HG03521 (cell line): ENCODE measurements around the gene SUGP2.
A peak's percentile ranks its signal among the peaks of the same experiment; 100 is the strongest.
"Not testable (repeated sequence)": the region's sequence is repeated elsewhere in the genome, so short reads cannot be mapped to it uniquely, and the experiment has no call there.

Experiments used
- ATAC-seq: cut with Tn5 transposase; IDR thresholded peaks from one replicate; pipeline ENCODE4 v1.9.1; 2021; ENCODE audit warnings: mild to moderate bottlenecking, moderate library complexity; ENCODE audit not compliant: unreplicated experiment

Gene SUGP2

DNA sequence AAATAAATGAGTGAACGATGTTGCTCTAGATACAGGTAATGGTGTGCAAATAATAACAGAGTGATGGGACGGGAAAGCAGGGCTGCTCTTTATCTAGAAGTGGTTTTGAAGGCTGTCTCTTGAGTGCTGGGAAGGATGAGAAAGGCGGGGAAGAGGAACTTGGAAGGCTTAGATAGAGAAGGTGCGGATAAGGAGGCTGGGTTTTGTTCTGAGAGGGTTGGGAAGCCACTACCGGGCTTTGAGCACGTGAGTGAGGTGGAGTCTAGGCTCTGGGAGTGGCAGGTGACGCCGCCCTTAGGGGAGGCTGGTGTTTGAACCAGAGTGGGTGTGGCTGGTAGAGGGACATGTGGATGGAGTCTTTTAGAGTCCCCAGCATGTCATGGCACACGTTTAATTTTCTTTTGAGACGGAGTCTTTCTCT, 897 bp upstream of the SUGP2 start:
- ATAC-seq, result no peak

- ATAC-seq, result no peak
Observed at GRCh38 chr19:19033176-19033425, 216 bp downstream of the SUGP2 start.

DNA sequence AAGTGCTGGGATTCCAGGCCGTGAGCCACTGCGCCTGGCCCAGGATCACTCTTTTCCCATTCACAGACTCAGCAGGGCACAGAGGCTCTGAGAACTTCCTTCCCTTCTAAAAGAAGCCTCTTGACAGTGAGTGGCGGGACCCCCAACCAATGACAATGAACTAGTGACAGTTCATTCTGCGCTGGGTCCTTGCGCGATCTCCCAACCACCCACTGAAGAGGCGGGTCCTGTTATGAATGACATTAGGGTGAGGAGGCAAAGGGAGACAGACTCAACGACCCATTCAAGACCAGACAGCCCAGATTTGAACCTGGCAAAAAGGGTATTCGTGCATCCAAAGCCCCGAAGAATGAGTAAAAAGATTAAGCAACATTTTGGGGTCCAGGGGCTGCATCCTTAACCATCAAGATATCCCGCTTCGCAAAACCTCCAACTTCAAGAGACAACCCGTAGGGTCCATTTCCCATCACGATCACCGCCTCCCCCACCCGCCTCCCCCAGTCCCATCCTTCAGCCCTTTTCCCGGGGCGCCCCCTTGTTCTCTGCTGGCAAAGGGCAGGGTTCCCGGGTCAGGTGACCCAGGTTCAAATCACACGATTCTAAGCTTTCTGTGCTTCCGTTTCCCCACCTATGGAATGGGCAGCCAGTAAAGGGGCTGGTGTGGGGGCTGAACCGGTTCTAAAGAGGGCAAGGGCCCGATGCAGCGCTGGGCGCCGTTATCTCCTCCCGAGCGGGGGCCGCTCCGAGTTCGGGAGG, 719 bp downstream of the SUGP2 start:
- peak; percentile 33 for ATAC-seq

GRCh38 chr19:19031891-19032290, 1.4 kb downstream of the SUGP2 start:
- no peak for ATAC-seq

DNA sequence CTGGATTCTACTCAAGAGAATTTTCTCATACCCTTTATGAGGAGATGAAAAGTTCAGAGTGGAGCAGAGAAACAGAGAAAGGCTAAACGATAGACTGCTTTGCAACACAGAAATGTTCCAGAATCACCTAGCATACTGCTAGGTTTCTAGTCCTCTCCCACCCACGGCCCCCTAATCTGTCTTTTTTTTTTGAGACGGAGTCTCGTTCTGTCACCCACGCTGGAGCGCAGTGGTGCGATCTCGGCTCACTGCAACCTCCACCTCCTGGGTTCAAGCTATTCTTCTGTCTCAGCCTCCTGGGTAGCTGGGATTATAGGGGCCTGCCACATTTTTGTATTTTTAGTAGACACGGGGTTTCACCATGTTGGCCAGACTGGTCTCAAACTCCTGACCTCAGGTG, 4.8 kb downstream of the SUGP2 start:
- ATAC-seq, result no peak

GRCh38 chr19:19027228-19027627, 6.1 kb downstream of the SUGP2 start:
- ATAC-seq, result no peak

DNA sequence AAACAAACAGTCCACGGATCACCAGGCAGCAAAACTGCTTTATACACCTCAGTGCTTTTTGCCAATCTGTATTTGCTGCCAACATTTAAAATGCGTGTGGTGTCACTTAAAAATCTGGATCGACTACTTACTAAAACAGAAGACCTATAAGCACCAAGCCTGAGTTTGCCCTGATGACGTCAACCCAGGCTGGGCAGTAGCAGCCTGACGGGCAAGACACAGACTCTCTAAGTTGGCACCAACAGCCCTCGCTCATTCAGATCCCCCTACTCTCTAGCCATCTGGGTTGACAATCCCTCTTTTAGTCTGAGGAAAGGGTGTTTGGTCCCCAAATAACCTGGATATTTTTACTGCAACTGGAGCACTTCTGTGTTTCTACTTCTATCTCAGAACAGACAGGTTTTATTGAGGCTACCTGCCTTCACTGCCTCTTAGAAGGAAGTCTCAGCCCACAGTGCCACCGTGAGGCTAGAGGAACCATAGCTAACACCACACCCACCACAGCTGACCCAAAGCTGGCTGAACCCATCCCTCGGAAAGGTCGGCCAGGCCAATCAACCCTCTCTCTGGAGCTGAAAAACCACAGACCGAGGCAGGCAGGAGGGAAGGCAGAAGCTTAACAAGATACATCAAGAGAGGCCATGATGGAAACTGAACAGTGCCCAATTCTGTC, 6.9 kb downstream of the SUGP2 start:
- no peak for ATAC-seq

GRCh38 chr19:19025861-19026260, 7.5 kb downstream of the SUGP2 start:
- no peak for ATAC-seq

DNA sequence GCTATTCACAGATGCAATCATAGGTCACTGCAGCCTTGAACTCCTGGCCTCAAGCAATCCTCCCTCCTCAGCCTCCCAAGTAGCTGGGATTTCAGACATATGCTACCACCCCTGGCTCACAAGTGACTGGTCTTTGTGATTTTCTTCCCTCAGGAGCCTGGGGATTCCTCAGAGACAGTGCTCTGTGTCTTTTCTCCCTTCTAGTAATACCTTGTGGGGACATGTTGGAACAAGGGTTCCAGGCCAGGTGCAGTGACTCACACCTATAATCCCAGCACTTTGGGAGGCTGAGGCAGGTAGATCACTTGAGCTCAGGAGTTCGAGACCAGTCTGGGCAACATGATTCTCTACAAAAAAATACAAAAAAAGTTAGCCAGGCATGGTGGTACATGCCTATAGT, 9.9 kb downstream of the SUGP2 start:
- ATAC-seq, result not testable (repeated sequence)

DNA sequence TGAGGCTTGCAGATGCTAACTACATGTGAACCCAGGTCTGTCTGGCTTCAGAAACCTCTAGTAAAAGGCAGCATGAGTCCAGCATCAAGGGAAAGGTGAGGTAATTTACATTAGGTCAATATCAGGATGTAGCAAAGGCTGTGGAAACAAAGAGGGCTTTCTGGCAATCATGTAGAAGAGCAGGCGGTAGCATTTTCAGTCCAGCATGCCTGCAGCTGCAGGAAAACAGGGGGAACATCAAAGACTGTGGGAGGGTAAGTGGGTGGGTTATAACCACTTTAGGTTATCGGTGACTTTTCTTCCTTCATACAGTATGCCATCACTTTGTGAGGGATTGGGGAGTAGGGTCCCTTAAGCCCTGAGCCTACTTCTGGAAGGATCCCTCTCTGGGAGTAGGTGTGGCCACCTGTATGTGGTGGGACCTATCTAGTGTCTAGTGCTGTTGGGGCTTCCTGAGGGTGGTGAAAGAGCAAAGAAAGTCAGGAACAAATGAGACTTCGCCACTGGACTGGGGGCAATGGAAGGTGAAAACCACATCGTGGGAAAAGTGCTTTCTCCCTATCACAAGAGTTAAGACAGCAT, 10.8 kb downstream of the SUGP2 start:
- no peak for ATAC-seq

DNA sequence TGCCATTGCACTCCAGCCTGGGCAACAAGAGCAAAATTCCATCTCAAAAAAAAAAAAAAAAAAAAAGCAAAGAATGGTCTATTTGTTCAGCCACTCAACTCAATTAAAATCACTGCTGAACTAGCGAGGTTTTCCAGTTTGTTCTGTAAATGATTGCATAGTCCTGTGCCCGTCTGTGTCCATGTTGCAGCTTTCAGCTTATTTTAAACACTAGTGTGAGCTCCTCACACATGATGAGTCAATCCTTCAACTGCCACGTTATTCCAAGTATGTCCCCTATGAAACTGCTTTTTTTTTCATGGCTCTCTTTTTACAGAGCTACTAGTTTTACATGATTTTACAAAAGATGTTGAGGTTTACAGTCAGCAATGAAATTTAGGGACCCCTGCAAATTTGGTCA, 12.2 kb downstream of the SUGP2 start:
- ATAC-seq, result no peak

- ATAC-seq, result no peak
Observed at GRCh38 chr19:19010551-19010950, 22.8 kb downstream of the SUGP2 start.

GRCh38 chr19:19009951-19010350, 23.4 kb downstream of the SUGP2 start:
- no peak for ATAC-seq

DNA sequence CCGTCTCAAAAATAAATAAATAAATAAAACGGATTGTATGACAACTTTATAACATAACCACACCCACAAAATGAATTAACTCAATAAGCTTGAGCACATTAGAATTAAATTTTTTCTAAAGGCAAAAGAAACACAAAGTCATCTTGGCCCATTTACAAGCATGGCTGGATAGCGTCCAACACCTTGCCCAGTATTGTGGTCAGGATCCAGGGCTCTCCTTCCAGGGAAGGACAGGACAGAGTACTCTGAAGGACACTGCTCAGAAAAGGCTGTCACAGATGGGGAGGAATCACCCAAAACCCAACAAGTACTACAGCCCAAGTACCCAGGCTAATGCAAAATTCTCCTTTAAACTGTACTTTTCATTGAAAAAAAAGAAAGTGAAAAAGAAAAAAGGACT, 27.1 kb downstream of the SUGP2 start:
- ATAC-seq, result no peak

DNA sequence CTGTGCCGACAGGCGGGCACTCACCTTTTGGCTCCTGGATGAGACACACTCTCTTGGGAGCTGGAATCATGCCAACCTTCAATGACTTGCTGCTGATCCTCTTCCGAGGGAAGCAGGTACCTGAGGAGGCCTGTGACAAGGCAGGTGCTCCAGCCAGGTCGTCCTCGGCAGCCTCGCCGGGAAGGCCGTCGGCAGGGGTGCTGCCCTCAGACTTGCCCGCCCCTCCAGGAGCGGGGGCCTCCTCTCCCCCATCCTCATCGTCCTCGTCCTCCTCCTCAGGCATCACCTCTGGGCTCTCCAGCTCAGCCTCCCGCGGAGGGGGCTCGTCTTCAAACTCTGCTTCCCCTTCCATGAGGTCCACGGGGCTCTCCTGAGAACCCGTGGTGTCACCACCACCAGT, 29.2 kb downstream of the SUGP2 start:
- ATAC-seq, result no peak

DNA sequence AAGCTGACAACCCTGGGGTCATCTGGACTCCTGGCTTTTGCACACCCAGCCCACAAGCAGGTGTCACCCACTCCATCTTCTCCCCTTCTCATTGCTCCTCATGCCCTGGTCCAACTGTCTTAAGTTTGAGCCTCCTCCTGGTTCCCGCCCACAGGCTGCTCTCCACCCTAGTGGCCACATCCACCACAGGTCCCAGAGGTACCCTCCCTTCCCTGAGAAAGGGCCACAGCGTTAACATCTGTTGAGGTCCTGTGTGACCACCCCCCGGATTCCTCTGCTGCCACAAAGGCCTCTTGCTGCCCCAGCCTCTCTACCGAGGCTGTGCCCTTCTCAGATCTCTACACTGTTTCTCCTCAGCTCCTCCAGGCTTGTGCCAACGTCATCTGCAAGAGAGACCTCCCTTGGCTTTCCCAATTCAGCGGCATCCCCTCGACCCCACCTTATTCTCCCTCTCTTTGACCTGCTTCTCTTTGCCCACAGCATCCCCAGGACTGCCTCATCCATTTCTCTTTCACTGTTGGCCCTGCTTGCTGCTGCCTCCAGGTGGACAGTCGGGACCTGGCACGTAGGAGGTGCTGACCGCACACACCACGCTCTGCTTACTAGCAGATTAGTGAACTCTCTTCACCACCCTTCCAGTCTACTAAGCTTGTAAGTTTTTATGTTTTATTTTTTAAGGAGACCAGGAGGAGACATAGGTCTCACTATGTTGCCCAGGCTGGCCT, 33.3 kb downstream of the SUGP2 start:
- no peak for ATAC-seq

DNA sequence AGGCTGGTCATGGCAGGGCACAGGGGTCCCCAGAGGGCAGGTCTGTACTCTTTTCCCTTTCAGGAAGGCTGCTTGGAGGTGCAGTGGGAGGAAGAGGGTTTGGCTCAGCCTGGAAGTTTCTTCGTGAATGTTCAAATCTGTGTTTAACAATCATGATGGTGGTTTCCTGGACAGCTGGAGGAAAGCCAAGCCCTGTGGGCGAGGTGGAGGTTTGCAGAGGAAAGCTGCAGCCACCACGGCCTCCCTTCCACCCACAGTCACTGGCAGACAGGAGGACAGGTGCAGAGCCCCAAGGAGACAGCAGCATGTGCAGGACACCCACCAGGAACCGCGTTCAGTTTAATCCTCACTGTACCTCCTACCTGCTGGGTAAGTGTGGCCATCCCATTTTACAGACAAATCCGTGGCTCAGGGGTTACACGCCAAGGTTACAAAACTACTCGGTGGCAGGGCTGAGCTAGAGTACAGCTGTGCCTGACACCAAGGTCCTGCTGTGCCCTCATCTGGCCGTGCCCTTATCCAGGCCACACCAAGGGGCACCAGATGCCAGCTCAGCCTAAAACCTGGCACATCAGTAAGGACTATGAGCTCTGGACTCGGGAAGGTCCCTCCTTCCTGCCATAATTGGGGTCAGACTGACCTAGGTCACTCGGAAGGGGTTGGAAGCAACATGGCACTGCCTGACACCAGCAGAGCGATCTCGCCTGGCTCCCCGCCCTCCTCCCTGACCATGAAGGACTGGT, 34.1 kb downstream of the SUGP2 start:
- no peak for ATAC-seq

DNA sequence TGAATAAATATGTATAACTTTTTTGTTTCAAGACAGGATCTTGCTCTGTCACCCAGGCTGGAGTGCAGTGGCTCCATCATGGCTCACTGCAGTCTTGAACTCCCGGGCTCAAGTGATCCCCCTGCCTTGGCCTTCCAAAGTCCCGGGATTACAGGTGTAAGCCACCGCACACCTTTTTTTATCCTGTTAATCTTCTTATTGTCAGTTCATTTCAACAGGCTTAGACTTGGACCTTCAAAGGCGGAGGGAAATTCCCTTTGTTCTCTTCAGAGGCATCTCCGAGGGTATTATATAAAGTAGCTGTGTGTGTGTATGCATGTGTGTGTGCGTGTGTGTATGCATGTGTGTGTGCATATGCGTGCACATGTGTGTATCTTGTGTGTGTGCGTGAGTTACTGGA, 35.0 kb downstream of the SUGP2 start:
- ATAC-seq, result no peak

GRCh38 chr19:18996796-18997394, 36.4 kb downstream of the SUGP2 start:
- ATAC-seq, result no peak

GRCh38 chr19:18996351-18996750, 37.0 kb downstream of the SUGP2 start:
- ATAC-seq, result no peak

DNA sequence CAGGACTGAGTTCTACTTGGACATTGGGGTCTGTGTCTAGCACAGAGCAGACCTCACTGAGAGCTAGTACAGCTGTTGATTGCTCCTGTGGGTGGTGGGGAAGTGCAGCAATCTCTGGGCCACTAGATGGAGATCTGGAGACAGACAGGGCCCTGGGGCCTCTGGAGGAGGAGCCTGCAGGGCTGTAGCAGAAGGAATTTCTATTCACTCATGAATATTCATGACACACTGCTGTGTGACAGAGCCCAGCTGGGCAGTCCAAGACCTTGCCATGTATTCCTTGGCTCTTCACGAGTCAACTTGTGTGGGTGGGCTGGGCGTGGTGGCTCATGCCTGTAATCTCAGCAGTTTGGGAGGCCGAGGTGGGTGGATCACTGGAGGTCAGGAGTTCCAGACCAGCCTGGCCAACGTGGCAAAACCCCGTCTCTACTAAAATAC, 37.5 kb downstream of the SUGP2 start:
- no peak for ATAC-seq
